ENCODE results near the gene LRTM1.

GRCh38 chr3:54965746-54966145, 37.9 kb upstream of the LRTM1 start:
- TF ChIP-seq POLR2A (IDR thresholded peaks at IDR 0.05) (no peak), POLR2AphosphoS5 (IDR thresholded peaks at IDR 0.05) (peak in 1 of 3 donors; percentile 30)
- TF ChIP-seq, protein P1, sequence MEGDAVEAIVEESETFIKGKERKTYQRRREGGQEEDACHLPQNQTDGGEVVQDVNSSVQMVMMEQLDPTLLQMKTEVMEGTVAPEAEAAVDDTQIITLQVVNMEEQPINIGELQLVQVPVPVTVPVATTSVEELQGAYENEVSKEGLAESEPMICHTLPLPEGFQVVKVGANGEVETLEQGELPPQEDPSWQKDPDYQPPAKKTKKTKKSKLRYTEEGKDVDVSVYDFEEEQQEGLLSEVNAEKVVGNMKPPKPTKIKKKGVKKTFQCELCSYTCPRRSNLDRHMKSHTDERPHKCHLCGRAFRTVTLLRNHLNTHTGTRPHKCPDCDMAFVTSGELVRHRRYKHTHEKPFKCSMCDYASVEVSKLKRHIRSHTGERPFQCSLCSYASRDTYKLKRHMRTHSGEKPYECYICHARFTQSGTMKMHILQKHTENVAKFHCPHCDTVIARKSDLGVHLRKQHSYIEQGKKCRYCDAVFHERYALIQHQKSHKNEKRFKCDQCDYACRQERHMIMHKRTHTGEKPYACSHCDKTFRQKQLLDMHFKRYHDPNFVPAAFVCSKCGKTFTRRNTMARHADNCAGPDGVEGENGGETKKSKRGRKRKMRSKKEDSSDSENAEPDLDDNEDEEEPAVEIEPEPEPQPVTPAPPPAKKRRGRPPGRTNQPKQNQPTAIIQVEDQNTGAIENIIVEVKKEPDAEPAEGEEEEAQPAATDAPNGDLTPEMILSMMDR (IDR thresholded peaks at IDR 0.05 in 8 of 11, conservative IDR thresholded peaks at IDR 0.05 in 3 of 11), result no peak

All from spleen (tissue), 7 donors.